Raji (cell line): Measurements from ENCODE around the gene CEACAM4.
A peak's percentile ranks its signal among the peaks of the same experiment; 100 is the strongest.

ENCODE experiments used
- POLR2A ChIP-seq: IDR thresholded peaks from 2 replicates; pipeline ENCODE4 v1.6.1; 2011; ENCODE audit warnings: low read depth, low read length, control low read depth; ENCODE audit not compliant: insufficient read depth

Gene CEACAM4

DNA sequence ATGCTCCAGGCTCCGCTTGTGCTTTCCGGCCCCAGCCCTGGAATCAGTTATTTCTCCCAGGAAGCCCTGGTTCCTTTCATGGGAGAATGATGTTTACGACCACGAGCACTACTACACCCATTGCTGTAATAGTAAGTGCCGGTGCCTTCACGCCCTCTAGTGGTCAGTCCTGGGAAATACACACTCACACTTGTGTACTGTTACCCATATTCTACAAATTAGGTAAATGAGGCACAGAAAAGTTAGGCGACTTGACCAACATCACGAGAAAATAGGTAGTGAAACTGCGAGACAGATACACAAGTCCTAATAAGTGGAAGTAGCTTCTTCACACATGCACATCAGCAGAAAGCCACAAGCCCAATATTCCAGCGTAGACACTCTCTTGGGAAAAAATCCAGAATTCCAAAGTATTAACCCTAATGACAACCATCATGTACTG, 29.3 kb downstream of the CEACAM4 start:
- TF ChIP-seq POLR2A, result no peak

DNA sequence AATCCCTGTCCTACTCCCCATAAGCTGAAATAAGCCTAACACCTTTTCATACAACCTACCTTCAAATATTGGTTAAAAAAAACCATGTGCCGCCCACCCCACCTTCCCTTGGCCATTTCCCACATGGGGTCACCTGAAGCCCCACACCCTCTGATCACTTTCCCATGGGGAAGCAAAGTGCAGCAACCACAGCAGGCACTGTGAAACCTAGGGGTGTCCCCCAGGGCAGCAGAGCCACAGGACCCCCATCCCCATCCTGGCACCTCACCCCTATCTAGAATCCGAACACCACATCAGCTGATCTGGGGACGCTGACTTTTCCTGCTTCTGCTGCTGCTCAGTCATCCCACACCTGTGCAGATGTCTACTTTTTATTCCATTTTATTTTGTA, 31.0 kb downstream of the CEACAM4 start:
- TF ChIP-seq POLR2A, result no peak

DNA sequence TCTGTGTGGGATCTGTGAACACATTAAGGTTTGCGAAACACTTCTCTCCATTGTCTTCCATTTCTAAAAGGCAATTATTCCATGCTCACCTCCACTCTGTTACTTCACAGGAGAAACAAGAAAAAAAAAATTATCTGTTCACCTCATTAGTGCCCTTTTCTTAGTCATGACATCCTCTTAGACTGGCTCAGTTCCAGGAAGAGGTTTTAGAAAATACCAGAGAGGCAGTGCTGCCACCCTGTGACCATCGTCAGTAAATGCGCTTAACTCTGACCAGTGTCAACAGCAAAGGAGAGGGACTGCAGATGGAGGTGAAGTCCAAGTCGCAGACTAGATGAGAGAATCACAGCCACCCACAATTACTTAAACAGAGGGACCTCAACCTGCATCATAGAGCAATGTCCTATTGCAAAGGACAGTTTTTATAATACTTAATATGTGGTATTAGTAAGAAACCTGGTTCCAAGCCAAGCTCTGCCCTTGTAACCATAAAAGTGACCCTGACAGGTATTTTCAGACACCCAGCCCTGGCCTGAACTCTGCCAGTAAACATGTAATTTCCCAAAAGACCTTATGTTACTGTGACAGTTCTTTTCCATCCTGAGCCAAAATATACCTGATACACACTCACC, 31.5 kb downstream of the CEACAM4 start:
- TF ChIP-seq POLR2A, result no peak

DNA sequence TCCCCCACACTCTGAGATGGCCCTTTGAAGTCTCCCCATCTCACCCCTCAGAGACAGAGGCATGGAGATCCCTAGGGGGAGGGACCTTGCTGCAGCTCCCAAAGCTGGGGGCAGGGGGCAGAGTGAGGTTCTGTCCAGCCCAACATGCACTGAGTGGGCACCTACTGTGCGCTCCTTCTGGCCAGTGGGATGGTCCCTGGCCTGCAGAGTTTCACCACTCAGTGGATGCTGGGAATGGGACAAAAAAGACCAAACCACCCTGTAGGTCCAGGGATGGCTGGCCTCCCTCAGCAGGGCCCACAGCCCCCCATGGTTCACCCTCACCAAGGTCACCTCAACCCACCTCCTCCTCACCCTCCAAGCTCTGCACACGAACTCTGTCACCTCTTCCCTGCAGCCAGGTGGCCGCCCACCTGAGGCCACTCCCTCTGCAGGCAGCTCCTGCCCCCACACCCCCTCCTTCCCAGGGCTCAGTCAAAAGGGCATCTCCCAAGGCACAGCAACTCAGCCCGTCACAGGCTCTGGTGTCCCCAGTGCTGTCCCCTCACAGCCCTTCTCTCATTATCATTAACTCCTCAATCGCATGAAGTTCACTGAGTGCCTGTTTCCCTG, 34.8 kb downstream of the CEACAM4 start:
- TF ChIP-seq POLR2A, result no peak

DNA sequence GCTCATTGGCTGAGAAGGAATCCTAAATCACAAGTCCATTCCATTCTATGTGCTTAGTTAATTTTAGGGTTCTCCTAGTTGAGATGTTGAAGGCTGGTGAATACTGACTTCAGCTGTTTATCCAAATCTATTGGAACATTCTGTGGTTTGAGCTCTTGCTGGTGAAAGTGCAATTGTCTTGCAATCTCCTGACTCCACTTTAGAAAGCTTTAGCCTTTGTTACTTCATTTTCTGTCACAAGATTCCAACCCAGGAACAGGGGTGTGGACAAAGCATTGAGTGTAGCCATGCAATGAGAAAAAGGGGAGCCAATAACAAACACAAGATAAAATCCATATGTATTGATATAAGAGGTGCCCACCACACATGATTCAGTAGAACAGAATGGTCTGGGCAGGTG, 35.9 kb downstream of the CEACAM4 start:
- TF ChIP-seq POLR2A, result no peak

DNA sequence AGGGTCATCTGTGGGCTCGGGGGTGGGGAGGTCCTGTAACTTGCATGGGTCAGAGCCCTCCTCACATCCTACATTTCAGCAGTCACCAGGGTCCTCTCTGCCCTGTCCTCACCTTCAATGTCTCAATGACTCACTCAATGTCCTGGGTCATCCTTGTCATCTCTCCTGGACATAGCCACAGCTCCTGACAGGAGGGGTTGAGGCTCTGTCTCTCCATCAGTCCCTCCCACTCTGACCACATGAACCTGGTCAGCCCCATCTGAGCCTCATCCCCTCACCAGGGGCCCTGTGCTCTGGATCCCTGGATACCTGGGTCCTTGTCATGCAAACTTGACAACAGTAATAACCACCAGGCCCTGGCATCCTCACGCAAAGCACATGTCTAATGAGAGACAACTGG, 37.5 kb downstream of the CEACAM4 start:
- no peak for TF ChIP-seq POLR2A

DNA sequence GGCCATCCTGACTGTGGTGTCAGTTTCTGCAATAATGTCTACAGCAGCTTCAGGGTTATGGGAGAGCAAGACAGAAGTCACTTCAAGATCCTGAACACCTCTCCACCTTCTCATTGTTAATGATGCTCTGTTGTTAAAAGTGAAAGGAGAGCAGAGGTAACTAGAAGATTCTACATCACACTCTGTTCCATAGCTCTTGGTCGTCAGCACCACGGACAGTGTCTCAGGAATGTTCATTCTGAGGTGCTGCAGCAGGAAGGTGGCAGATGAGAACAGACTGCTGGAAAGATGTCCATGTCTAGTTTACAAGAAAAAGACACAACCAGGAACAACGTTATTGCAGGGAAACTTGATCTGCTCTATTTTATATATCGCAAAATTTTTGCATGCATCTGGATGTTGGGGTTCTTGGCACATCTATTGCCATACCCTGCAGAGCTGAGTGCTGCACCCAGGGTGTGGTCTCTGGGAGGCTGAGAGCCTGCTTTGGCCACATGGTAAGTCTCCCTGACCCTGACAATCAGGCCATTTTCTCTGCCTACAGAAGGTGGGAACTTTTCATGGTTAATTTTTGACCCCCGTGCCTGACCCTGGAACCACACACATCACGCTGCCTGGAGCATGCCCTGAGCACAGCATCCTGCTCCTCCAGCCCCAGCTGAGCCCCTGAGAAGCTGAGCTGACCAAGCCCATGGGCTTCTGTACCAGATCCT, 38.2 kb downstream of the CEACAM4 start:
- TF ChIP-seq POLR2A, result no peak

DNA sequence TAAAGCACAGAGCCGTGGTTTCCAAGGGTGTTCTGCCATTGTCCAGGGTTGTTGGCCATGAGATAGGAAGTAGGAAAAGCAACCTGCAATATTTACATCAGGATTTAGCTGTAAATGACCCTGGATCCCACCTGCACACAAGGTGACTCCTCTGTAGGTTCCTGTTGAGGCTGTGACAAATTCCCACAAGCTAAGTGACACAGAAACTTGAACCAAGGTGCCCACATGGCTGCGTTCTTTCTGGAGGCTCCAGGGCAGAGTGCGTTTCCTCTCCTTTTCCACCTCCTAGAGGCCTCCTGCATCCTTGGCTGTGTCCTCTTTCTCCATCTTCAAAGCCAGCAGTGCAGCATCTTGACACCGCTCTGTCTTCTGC, 39.0 kb downstream of the CEACAM4 start:
- TF ChIP-seq POLR2A, result no peak

DNA sequence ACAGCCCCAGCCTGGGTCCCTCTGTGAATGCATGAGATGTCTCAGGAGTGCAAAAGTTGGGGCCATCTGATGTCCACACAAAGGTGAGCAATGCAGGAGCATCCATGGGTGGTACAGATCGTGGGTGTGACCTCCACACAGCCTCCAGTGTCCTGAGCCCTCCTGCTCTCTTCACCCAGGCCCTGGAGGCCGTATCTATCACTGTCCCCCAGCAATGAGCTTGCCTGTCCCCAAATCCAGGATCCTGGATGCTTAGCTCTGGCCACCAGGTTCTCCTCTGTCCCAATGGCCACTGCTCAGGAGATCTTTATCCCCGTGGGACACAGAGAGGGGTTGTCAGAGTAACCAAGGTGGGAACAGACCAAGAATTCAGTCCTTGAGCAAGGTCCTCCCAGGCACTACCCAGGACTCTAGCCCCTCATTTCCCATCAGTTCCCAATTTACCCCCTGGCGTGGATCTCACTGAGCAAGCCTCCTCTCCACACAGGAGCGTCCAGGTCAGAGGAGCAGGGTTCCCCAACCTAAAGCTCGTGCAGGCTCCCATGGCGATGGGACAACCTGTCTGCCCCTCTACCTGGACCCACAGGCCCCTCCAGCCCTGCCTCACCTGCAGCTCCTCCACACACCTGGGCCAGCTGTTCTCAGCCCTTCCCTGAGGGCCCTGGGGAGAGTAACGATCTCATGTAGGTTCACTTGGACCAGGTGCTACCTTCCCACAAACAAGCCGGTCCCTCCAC, 39.6 kb downstream of the CEACAM4 start:
- TF ChIP-seq POLR2A, result no peak

DNA sequence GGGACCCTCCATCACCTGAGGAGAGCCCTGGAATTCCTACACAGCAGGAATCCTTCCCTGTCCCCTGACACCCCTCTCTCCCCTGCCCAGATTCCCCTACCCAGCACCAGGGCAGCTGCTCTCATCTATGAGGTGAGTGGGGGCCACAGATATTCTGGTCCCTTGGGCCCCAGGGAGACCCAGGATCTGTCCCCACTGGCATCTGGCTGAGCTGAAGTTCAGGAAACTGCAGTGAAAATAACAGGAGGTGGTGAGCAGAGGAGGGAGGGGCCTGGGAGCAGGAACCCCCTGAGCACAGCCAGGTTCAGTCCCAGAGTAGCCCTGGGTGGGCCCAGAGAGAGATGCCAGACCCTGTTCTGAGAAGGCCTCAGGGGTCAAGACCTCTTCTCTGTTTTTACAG, 40.8 kb downstream of the CEACAM4 start:
- no peak for TF ChIP-seq POLR2A

DNA sequence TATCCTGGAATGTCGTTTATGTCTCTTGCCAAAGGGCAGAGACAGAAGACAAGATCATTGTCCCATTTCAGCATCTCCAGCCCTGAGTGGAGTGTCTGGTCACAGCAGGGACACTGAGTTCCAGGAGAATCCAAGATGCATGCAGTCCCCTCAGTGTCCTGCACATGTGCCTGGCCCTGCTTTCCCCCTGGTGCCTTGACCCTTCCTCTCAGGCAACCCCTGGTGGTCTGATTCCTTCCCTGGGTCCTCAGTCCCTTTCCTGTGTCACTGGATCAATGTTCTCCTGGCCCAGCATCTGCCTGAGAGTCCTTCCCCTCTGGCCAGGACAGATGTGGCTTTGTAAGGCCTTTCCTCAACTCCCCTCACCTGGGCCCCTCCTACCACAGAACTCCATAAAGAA, 41.9 kb downstream of the CEACAM4 start:
- TF ChIP-seq POLR2A, result no peak

DNA sequence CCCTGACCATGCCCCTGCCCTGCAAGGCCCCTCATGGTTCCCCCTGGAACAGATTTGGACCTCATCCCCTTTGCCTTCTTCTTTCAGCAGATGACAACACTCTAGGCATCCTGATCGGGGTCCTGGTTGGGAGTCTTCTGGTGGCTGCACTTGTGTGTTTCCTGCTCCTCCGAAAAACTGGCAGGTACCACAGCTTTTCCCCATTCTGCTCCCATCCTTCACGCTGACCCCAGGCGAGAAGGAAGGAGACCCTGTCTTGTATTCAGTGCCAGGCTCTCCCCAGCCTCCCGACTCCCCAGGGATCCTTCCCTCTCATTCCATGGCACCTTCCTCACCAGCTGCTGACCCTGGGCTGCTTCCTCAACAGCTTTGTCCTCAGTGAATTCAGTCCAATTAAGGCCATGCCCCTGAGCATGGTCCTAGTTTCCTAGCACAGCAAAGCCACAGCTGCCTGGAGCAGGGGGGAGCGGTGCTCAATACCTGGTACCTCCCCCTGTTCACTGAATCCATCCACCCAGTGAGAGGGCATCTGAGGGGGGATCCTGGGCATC, 42.5 kb downstream of the CEACAM4 start:
- no peak for TF ChIP-seq POLR2A

DNA sequence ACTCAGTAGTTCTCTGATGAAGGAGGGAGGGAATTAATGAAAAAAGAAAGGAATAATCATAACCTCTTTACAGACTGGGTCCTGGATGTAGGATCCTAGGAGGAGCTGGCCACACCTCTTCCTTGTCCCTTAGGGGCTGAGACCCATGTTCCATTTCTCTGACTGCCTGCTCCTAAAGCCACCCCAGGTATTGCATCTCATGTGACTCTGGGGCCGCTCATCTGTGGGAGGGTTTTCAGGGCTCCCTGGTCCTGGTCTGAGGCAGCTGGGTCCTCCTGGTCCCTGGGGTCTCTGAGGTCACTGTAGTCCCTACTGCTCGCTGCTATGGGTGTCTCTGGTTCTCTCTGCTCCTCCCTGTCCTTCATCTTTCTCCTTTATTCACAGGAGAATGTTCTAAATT, 48.0 kb downstream of the CEACAM4 start:
- no peak for TF ChIP-seq POLR2A

DNA sequence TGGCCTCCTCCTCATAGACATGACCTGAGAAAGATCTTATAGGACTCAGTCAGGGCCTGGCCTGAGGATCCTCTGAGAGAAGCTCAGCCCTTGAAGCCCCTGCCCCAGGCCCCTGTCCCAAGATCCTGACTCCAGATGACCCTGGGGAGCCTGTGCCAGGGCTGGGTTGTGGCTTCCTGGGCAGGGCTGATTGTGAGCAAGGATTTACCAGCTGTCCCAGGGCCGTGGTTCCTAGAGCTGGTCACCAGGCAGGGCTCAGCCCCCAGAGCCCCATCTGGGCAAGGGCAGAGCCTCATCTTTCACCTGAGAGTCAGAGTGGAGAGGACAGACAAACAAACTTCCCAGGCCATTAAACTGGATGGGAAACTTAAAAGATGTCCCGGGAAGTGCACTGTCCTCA, 49.0 kb downstream of the CEACAM4 start:
- TF ChIP-seq POLR2A, result no peak

DNA sequence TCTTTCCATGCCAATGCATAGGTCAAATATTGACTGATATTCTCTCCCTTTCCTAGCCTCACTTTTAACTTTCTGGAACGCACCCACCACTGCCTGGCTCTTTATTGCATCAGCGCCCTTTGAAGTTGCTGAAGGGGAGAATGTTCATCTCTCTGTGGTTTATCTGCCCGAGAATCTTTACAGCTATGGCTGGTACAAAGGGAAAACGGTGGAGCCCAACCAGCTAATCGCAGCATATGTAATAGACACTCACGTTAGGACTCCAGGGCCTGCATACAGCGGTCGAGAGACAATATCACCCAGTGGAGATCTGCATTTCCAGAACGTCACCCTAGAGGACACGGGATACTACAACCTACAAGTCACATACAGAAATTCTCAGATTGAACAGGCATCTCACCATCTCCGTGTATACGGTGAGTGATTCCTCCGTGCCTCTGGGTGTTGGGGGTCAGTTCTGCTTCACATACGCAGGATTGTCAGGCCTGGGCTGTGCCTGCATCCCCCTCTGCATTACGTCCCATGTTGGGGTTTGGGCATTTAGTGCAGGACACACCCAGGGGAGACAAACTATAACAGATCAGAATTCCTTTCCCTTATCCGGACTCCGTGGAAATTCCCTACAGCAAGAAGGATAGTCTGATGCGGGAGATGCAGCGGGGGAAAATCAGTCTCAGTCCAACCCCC, 49.6 kb downstream of the CEACAM4 start:
- no peak for TF ChIP-seq POLR2A

DNA sequence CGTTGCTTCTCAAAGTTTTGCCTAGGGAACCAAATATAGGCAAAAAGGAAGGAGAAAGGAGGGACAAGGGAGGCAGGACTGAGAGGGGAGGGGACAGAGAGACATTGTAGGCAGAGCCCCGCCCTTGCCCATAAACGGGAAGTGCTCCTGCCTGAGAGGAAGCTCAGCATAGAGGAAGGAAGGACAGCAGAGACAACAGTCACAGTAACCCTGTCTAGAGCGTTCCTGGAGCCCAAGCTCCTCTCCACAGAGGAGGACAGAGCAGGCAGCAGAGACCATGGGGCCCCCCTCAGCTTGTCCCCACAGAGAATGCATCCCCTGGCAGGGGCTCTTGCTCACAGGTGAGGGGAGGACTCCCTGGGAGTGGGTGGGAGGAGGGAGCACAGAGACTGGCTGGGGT, 50.9 kb downstream of the CEACAM4 start, which contains the start of gene CEACAM21:
CEACAM21 (plus strand) TSS at position 169 of the 400 bp plus-strand sequence; CDS start at position 278, 109 bp downstream.
- peak; percentile 49; the same call in 1 of the 2 replicates for TF ChIP-seq POLR2A
